Cerebellar cortex (tissue), 1 donor: ENCODE results near the gene SMYD1.
A peak's percentile ranks its signal among the peaks of the same experiment; 100 is the strongest.

Experiments used
- DNase-seq: peaks from one replicate; pipeline ENCODE4 v3.0.0-alpha.2; 2015; ENCODE audit warnings: low spot score

Gene SMYD1

GRCh38 chr2:88088999-88089398 is 21.4 kb downstream of the SMYD1 start:
- no peak for DNase-seq

- no peak for DNase-seq
These were observed 23.0 kb downstream of the SMYD1 start for GRCh38 chr2:88090446-88091283.

- no peak for DNase-seq
These were observed 24.3 kb downstream of the SMYD1 start for GRCh38 chr2:88091943-88092342.

- no peak for DNase-seq
These were observed 25.1 kb downstream of the SMYD1 start for GRCh38 chr2:88092773-88093172.

DNA sequence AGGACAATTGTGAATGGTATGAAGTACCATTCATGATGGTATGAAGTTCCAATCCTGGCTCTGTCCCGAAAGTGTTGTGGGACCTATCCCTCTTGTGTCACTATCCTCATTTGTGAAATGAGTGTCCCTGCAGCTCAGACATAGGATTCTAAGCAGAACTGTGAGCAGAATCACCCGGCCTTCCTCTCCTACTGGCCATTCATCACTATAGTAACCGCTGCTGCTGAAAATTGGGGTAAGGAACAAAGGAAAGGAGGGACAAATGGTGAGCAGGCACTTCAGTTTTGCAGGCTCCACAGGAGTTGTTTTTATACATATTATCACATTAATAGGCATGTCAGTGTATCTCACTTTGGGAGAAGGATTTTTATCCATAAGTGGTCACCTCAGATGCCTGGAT is 27.4 kb downstream of the SMYD1 start:
- DNase-seq = no peak

GRCh38 chr2:88096708-88097107 is 29.1 kb downstream of the SMYD1 start:
- DNase-seq = no peak

DNA sequence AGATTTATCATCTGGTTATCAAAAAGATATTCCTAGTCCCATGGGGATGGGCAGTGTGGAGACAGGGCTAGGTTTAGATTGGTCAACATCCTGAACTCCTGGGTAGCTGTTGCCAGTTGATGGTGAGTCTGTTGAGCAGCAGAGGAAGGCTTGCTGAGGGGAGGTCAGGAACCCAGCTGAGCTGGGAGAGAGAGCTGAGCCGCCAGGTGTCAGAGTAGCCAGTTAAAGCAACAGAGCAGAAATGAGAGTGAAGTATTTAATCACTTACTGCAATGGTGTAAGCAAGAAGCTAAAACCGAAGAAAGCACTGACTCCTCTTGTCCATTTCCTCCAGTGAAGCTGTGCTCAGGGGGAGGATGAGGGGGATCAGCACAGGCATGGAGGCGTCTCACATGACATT is 29.6 kb downstream of the SMYD1 start:
- no peak for DNase-seq

DNA sequence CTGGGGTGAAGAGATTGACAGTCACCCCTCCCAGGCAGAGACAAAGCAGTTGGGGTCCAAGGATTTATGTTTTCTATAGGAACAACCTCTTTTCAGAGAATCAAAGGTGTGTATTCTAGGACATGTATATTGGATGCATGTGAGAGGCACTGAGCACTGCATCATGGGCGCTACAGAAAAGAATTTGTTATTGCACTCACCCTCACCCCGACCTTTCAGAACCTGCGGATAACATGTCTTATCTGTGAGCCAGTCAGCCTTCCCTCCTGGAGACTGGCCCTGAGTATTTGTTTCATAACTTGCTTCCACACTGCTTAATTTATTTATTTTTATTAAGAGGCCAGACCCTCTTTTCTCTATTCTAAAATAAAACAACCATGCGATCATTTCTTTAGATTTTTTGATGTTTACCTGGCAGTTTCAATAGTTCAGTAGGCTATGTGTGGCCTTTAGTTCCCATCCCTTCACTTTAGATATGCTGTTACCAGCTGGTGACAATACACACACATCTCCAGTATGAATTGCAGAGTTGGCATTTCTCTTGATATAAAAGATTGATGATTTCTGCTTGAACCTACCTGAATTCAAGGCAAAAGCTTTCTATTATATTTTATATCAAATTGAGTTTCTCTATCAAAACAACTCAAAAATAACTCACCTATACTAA is 30.4 kb downstream of the SMYD1 start:
- no peak for DNase-seq

DNA sequence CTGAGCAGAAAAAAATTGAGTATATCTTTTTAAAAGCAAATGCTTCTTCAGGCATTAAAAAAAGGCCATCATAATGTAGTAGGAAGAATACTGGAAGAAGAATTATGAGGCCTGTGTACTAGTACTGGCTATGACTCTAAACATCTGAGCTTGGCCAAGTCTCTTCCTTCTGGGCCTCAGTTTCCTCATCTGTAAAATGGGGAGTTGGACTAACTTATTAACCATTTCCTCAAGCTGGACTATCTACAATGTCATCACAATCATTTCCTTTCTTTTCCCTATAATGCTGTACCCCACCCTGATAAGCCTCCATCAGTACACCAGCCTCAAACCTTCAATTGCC is 30.9 kb downstream of the SMYD1 start:
- DNase-seq = no peak

DNA sequence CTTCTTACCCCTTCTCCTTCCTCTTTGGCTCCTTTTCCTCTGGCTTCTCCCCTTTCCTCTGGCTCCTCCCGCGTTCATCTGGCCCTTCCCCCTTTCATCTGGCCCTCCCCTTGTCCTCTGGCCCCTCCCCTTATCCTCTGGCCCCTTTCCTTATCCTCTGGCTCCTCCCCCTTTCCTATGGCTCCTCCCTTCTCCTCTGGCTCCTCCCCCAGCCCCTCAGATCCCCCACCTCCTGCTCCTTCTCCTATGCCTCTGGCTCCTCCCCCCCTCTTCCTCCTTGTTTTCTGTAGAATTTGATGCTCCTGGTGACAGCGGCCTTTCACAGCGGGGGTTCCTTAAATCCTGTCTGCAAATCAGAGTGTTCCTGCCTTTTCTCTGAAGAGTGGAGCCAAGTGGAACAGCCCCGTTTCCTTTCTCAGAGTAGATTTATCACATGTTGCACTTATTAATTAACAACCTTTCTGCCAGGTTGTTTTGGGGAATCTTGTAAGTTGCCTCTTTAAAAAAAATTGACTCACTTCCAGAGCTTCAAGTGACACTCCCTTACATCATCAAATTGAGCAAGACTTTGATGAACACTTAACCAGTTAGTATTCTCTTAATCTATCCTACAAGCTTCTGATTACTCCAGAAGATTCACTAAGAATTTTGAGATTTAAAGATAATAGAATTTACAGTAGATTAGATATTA is 32.3 kb downstream of the SMYD1 start:
- no peak for DNase-seq

DNA sequence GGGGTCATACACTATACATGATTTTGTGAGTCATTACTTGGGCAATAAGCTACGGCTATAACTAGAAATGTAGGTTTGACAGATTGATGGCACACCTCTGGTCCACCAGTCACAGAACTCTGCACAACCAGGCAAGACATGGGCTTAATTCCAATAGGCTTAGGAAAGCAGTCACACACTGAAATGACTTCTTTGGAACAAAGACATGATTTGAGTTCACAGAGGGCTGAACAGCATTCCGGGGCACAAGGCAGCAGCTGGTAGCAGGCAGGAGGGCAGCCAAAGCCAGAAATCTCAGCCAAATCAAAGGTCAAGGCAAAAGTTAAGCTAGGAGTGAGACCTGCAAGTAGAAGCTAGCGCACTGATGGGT is 32.8 kb downstream of the SMYD1 start:
- peak; percentile 3 for DNase-seq

DNA sequence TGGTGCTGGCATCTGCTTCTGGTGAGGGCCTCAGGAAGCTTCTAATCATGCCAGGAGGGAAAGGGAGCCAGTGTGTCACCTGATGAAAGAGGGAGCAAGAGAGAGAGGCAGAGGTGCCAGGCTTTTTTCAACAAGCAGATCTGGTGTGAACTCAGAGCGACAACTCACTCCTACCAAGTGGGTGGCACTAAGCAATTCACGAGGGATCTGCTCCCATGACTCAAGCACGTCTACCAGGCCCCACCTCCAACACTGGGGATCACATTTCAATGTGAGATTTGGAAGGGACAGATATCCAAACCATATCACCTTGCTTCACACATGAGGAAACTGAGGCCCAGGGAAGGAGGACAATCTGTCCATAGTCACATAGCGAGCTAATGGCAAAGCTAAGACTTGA is 41.2 kb downstream of the SMYD1 start:
- no peak for DNase-seq

DNA sequence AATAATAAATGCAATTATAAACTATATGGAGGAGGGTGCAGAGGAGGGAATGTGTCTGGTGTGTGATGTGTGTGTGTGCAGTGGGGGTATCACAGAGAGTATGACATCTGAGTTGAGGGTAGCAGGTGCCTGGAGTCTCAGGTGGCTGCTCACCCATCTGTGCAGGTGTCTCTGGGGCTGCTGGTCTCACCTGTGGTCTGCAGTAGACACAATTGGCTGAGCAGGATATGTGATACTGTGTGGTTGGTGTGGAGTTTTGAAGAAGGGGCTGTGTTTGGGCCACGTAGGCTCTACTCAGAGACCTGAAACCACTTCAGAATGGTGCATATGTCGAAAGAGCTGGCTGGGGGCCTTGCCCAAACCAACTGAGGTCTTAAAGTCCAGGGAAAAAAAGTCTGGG is 43.2 kb downstream of the SMYD1 start:
- no peak for DNase-seq

DNA sequence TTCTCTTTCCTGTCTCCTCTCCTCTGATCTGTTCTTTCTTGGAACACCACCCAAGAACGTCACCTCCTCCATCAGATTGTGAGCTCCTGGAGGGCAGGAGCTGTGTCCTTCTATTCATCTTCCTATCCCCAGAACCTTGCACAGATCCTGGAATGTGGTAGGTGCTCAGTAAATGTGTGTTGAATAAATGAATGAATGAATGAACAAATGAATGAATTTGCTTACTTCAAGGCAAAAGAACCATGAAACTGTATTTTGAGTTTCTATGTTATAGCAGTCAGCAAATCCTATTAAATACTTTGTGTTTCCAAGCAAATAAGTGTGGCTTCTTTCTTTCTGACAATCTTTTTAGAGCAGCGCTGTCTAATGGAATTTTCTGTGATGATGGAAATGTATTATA is 45.4 kb downstream of the SMYD1 start:
- DNase-seq = no peak

DNA sequence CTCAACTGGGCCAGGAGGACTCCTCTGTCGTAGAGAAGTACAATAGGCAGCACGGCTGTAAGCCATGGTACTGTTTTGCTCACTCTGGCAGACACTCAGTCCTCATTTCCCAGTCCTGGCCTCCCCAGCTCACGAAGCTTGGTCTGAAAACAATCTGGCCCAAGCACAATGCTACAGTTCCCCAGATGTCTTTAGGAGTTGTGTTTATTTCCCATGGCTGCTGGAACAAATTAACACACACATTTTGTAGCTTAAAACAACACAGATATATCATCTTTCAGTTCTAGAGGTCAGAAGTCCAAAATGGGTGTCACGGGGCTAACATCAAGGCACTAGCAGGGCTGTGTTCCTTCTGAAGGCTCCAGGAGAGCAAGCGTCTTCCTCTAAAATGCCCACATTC is 47.3 kb downstream of the SMYD1 start:
- no peak for DNase-seq

DNA sequence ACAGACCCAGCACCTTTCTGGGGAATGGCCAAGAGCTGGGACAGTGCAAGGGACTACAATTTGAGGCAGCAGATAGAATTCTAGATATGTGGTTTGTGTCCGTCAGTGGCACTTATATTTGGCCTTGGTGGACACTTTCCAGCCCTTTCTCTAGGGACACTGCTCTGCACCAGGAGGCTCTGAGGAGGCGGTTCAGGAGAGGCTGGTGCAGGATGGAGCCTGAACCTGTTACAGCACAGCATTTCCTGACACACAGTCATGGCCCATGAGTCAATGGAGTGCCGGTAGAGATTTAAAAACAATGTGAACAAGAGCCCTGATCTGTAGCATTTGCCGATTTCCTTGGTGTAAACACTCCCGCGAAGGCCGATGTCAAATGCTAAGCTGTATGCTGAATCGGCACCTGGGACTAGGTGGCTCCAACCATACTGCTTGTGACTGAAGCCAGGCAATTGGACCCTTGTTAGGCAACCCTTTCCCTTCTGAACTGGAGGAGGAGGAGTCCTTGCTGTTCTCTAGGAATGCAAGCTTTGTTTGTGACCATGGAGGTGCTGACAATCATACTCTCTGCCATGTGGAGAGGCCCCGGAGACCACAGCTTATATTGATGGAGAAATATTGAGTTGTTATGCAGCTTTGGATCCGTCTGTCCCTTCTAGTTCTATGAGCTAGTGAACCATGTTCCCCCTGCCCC is 48.3 kb downstream of the SMYD1 start:
- no peak for DNase-seq

DNA sequence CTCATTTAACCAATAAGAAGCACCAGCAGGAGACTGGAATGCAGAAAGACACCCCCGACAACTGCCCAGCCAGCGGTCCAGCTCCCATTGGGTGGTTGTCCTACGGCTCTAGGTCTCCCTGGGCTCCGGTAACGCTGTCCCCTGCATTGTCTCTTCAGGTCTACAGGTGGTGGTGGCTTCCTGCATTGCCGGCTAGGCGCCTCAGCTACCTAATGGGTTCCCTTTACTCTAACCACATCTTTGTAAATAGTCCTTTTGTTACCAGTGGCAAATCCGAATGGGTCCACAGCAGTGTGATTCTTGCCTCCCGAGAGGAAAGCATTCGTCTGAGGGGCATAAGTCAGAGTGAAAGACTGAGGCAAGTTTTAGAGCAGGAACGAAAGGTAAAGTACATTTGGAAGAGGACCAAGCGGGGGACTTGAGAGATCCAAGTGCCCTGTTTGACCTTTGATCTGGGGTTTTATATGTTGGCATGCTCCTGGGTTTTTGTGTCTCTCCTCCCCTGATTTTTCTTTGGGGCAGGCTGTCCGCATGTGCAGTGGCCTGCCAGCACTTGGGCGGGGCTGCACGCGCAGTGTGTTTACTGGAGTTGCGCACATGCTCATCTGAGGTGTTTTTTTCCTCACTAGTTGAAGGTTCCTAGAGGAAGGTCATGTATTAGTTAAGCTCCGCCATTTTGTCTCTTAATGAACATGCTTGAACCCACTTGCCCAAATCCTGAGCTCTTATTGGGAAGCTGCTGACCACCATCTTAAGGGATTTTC is 49.2 kb downstream of the SMYD1 start:
- no peak for DNase-seq

DNA sequence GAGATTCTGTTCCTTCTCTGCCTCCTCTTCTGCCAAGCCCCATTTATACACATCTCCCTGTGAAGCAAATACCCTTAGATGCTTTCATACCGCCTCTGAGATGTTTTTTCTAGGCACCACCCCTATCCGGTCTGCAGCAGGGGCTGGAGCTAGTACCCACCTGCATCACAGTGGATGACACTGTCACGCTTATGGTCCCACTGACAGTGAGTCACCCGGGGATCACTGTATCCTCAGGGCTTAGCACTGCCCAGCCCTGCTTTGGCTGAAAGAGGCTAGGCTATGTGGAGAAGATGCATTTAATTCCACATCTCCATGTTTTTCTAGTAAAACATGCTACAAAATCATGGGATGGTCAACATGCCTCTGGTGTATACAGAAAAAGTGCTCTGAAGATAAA is 50.3 kb downstream of the SMYD1 start:
- no peak for DNase-seq

DNA sequence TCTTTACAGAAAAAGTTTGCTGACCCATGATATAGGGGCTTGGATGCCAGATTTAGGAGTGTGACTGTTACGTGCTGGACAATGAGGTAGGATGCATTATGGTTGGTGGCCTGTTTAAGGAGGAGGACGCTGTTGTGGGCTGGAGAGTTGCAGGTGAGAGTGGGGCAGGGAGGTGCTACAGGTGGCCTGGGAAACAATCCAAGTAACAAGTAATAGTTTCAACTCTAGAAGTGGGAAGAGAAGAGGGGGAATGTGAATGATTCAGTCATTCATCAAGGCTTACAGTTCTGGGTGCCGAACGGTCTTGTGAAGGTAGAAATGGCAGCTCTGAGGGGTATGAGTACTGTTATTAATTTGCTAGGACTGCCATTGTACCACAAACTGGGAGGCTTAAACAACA is 54.1 kb downstream of the SMYD1 start:
- DNase-seq = no peak

DNA sequence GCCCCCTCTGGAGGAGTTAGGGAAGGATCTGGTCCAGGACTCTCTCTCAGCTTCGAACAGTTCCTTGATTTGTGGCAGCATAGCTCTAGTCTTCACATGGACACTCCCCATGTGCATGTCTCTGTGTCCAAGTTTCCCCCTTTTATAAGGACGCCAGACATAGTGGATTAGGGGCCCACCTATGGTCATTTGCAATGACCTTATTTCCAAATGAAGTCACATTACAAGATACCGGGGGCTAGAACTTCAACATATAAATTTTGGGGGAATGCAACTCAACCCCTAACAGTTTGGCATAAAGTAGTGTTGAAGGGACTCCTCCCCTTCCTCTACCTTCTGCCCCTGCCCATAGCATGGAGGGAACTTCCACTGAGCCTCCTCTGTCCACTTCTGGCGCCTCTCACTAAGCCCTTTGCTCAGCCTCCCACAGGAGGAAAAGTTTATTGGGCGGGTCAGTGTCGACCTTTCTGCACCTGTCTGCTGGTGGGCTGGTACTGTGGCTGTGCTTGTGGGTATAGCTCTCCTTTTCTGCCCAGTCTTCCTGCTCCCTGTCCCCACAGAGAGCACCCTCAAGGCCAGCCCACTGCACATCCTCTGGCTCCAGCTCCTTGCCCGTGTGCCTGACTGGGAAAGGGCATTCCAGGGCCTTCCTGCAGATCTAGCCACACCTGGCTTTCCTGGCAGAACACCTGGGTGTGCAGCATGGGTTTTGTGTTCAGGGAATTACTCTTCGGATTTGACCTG is 54.7 kb downstream of the SMYD1 start:
- no peak for DNase-seq
